OCI-LY7 (cell line): ENCODE measurements around the gene PCNX2. TPM values are rescaled to one million over a fixed set of nuclear protein-coding genes. Genes with fewer than 3 reads are reported as not detected.

ENCODE experiments used
- BruUV-seq: library from RNA; stranded (reverse); fragments of 400-500 nt; replicated peaks from 2 replicates; lab custom pipeline; 2021; lab: Mats Ljungman, UMichigan
- CTCF ChIA-PET: fragments of 300-600 bp; sonication (Branson Sonifier 250); formaldehyde crosslinking; loops from one replicate; lab custom pipeline; 2022; ENCODE audit warnings: antibody characterized with exemption; ENCODE audit not compliant: unreplicated experiment; lab: Charles Lee
- POLR2A ChIA-PET: fragments of 300-600 bp; sonication (Branson Sonifier 250); formaldehyde crosslinking; loops from one replicate; lab custom pipeline; 2022; ENCODE audit warnings: antibody characterized with exemption; lab: Charles Lee
- DNase-seq: peaks from one replicate; pipeline ENCODE4 v3.0.0-alpha.2; 2015; ENCODE audit warnings: low spot score
- H2AFZ ChIP-seq: fragments of 200-600 bp; sonication (generic), shearing (Covaris generic); 2 replicates; pipeline ENCODE4 v1.6.1; 2014; ENCODE audit warnings: mild to moderate bottlenecking, antibody characterized with exemption, low read length, moderate library complexity
- H3K27ac ChIP-seq: fragments of 200-600 bp; sonication (generic); 2 replicates; pipeline ENCODE4 v1.5.1; 2014; ENCODE audit warnings: mixed run types, low read depth, mild to moderate bottlenecking, moderate library complexity, low read length, inconsistent platforms; ENCODE audit not compliant: poor library complexity, severe bottlenecking
- H3K36me3 ChIP-seq: fragments of 200-600 bp; sonication (generic); 2 replicates; pipeline ENCODE4 v1.6.1; 2014; ENCODE audit warnings: mild to moderate bottlenecking, antibody characterized with exemption, low read length, moderate library complexity, mixed read lengths; ENCODE audit not compliant: insufficient read depth
- H3K4me1 ChIP-seq: fragments of 200-600 bp; sonication (generic); 2 replicates; pipeline ENCODE4 v1.5.1; 2014; ENCODE audit warnings: mild to moderate bottlenecking, low read length; ENCODE audit not compliant: insufficient read depth, poor library complexity, severe bottlenecking
- H3K4me2 ChIP-seq: fragments of 200-600 bp; sonication (generic); 2 replicates; pipeline ENCODE4 v1.6.1; 2014; ENCODE audit warnings: mild to moderate bottlenecking, low read length
- H3K4me3 ChIP-seq: fragments of 200-600 bp; sonication (generic); 2 replicates; pipeline ENCODE4 v1.5.1; 2014; ENCODE audit warnings: mild to moderate bottlenecking, low read depth, low read length; ENCODE audit not compliant: poor library complexity, severe bottlenecking
- H3K79me2 ChIP-seq: fragments of 200-600 bp; sonication (generic); 2 replicates; pipeline ENCODE4 v1.6.1; 2016; ENCODE audit warnings: low read depth, mild to moderate bottlenecking, low read length, moderate library complexity, mixed read lengths; ENCODE audit not compliant: insufficient read depth
- H3K9me2 ChIP-seq: fragments of 200-600 bp; sonication (generic); 2 replicates; pipeline ENCODE4 v1.6.1; 2016; ENCODE audit warnings: mild to moderate bottlenecking, low read length, mixed read lengths; ENCODE audit not compliant: insufficient read depth
- H3K9me3 ChIP-seq: fragments of 200-600 bp; sonication (generic); 2 replicates; pipeline ENCODE4 v1.6.1; 2014; ENCODE audit warnings: mild to moderate bottlenecking, mixed run types, low read length, mixed read lengths
- H4K20me1 ChIP-seq: fragments of 200-600 bp; sonication (generic); 2 replicates; pipeline ENCODE4 v1.6.1; 2014; ENCODE audit warnings: mild to moderate bottlenecking, antibody characterized with exemption, low read length, moderate library complexity, mixed read lengths; ENCODE audit not compliant: insufficient read depth
- CTCF ChIP-seq: fragments of 200-600 bp; sonication (generic); conservative IDR thresholded peaks from 2 replicates; pipeline ENCODE4 v1.5.1; 2014; ENCODE audit warnings: mild to moderate bottlenecking, antibody characterized with exemption, low read length, moderate library complexity, mixed read lengths
- EZH2phosphoT487 ChIP-seq: fragments of 200-600 bp; sonication (generic); IDR thresholded peaks from 2 replicates; pipeline ENCODE4 v1.6.1; 2018; ENCODE audit warnings: low read depth, borderline replicate concordance, mild to moderate bottlenecking, mixed run types, antibody characterized with exemption, low read length, moderate library complexity, mixed read lengths
- intact Hi-C: fragments of 100-400 bp; cut with micrococcal nuclease; formaldehyde crosslinking; loops from one replicate; pipeline ENCODE4 v1.10.0; 2022; ENCODE audit not compliant: unreplicated experiment
- total RNA-seq, 2 experiments: library from RNA; depleted of rRNA in 1 of 2; stranded (reverse); fragments of >200 nt in 1 of 2; shearing (Covaris generic) in 1 of 2; gene quantifications; 2 replicates each; pipeline ENCODE4 v1.2.3, GENCODE V29; 2014 to 2022

PCNX2 gene
- total RNA-seq, 2 experiments from 2014 or later: 17.1 to 26.9 TPM

- H3K9me3 ChIP-seq: no peaks in the 10 kb centered on the region
- no peaks in the 10 kb centered on the region for H4K20me1 ChIP-seq
- H3K4me1 ChIP-seq: no peaks in the 10 kb centered on the region
- H3K9me2 ChIP-seq: no peaks in the 10 kb centered on the region
- ChIA-PET CTCF (no interaction called here), POLR2A (no interaction called here)
- no peak overlapping the region for H3K4me2 ChIP-seq
- BruUV-seq: no TSS peak
- no peak overlapping the region for H2AFZ ChIP-seq
- TF ChIP-seq EZH2phosphoT487: no peak
- TF ChIP-seq CTCF: no peak
- intact Hi-C loops: no loop called here
- DNase-seq: no peak
- no peak overlapping the region for H3K4me3 ChIP-seq
- no peaks in the 10 kb centered on the region for H3K79me2 ChIP-seq
- no peaks in the 10 kb centered on the region for H3K36me3 ChIP-seq
- H3K27ac ChIP-seq: no peak overlapping the region
Measured at GRCh38 chr1:233140974-233141373, 154.6 kb downstream of the PCNX2 start.

- Histone ChIP-seq H3K9me2 (no peaks in the 10 kb centered on the region), H3K9me3 (no peaks in the 10 kb centered on the region), H4K20me1 (no peaks in the 10 kb centered on the region), H2AFZ (no peak overlapping the region), H3K36me3 (no peaks in the 10 kb centered on the region), H3K4me2 (no peak overlapping the region), H3K4me1 (no peaks in the 10 kb centered on the region), H3K4me3 (no peak overlapping the region), H3K79me2 (no peaks in the 10 kb centered on the region), H3K27ac (no peak overlapping the region)
- intact Hi-C loops: no loop called here
- TF ChIP-seq EZH2phosphoT487: no peak
- no peak for TF ChIP-seq CTCF
- no TSS peak for BruUV-seq
- POLR2A ChIA-PET: interaction anchor here (0.7 kb wide), 1 partner anchor 120 kb away, joined by 3 read pairs; no protein-coding TSS in a partner anchor
- CTCF ChIA-PET: no interaction called here
- DNase-seq: no peak
Measured at GRCh38 chr1:233140499-233140898, 155.0 kb downstream of the PCNX2 start.

- H2AFZ ChIP-seq: no peak overlapping the region
- no peak overlapping the region for H3K27ac ChIP-seq
- no TSS peak for BruUV-seq
- ChIA-PET CTCF (no interaction called here), POLR2A (interaction anchor here (1.0 to 1.1 kb wide), 2 partner anchors 9 to 10 kb away, joined by 3 read pairs; no protein-coding TSS in a partner anchor)
- no peaks in the 10 kb centered on the region for H3K9me3 ChIP-seq
- H4K20me1 ChIP-seq: no peaks in the 10 kb centered on the region
- no peak overlapping the region for H3K4me2 ChIP-seq
- no peaks in the 10 kb centered on the region for H3K79me2 ChIP-seq
- H3K4me3 ChIP-seq: no peak overlapping the region
- no peaks in the 10 kb centered on the region for H3K4me1 ChIP-seq
- intact Hi-C loops: no loop called here
- no peaks in the 10 kb centered on the region for H3K9me2 ChIP-seq
- DNase-seq: no peak
- H3K36me3 ChIP-seq: no peaks in the 10 kb centered on the region
- TF ChIP-seq EZH2phosphoT487: no peak
- TF ChIP-seq CTCF: no peak
Measured at GRCh38 chr1:233138788-233139585, 156.5 kb downstream of the PCNX2 start.
